ENCODE data around the gene KRTAP10-12.

- no peak for TF ChIP-seq CTCF (conservative IDR thresholded peaks at IDR 0.05; ENCODE audit: low read depth, low read length)
- TF ChIP-seq EZH2 (IDR thresholded peaks at IDR 0.05; ENCODE audit: low read length, unreplicated experiment) = no peak
Measured at GRCh38 chr21:44650265-44650972, 46.6 kb upstream of the KRTAP10-12 start.
